ENCODE measurements around the gene PTPRD.

Gene PTPRD

DNA sequence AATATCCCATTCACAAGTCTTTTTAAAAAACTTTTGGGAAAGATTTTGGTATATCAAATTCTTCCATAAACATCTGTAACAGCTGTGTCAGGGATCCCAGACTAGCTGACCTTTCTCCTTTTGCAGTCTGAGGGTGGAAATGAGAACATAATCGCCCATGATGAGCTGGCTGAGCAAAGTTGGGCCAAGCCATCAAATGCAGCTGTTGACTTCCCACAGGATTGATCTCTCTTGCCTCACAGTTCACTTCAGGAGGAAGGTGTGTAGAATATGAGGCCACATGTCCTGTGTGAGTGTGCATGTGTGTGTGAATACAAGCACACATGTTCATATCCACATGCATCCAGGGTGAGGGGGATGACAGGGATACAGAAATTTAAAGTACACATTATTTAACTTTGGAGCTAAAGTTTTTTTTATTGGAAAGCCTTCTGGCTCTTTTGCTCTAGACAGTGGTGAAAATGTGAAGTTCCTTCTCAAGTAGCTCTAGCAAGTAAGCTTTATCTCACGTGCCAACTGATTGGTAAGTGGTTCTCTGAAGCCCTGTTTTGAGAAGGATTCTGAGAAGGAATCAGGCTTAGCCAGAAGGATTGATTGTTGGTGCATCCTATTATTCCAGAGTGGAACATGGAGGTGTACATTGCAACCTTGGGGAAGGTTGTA lies 2344.5 kb downstream of the PTPRD start:
- no peak for DNase-seq (ENCODE audit: low read depth, low spot score)

DNA sequence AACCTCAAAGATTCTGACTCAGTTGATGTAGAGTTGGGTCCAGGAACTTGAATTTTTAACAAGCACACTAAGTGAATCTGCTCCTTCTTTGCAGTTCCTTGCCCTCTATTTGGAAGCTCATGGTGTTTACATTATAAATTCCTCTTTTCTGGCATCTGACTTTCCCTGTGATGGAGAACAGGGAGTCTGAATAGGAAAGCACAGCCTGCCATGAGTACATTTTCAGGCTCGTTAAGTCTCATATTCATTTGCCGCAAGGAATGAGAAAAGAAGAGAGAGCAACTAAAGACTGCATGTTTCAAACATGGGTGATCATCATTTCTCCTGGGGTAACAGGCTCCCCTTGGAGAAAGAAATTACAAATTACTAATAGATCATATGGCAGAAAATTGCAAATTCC lies 2345.2 kb downstream of the PTPRD start:
- no peak for DNase-seq (ENCODE audit: low read depth, low spot score)

DNA sequence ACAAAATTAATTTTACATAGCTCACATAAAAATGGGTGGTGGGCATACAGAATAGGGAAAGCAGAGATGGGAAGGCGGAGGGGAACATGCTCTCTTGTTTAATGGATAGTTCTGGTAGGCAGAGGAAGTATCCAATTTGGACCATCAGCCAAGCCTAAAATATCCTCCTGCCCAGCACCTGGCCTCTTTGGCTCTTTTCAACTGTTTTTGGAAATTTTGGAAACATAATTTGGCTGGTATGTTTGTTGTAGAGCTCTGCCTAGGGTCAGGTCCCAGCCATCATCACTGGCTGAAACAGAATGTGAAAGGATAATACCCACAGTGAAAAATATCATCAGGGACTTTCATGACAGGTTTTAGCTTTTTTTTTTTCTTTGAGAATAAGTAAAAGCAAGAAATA lies 2345.9 kb downstream of the PTPRD start:
- no peak for DNase-seq (ENCODE audit: low read depth, low spot score)

DNA sequence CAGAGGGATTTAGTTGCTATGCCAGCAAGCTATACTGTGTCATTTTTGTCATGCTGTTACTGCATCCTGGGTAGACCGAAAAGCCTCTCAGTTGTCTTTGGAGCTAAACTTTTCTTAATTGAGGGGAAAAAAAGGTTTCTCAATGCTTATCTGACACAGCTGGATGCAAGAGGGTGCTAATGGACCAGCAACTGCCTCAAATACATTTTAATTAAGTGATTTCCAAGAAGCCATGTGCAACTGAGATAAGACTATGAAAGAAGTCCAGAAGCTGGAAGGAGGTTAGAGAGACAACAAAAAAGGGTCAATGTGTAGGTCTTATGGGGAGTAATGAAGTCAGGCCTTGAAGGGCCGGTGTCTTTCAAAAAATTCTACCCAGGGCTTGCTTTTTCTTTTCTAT lies 2347.5 kb downstream of the PTPRD start:
- no peak for DNase-seq (ENCODE audit: low read depth, low spot score)
